ENCODE measurements around the gene PCGF1. TPM values are rescaled to one million over a fixed set of nuclear protein-coding genes. Genes with fewer than 3 reads are reported as not detected.

The PCGF1 gene
- total and polyA plus RNA-seq, 9 of the 15 experiments (the other 6 are each of a cell fraction or from before 2014, with no cell fraction given), result 20.3 to 45.7 (median 29.3) TPM

GRCh38 chr2:74530239-74531187 lies 23.0 kb upstream of the PCGF1 start (continued):
- TF ChIP-seq SMAD3 (CRISPR knock-in tag; conservative IDR thresholded peaks at IDR 0.05) (no peak), PBX2 (CRISPR knock-in tag; IDR thresholded peaks at IDR 0.05; ENCODE audit: low read depth) (no peak), PBX2 (tag; conservative IDR thresholded peaks at IDR 0.05; ENCODE audit: low read depth) (no peak), HDAC3 (IDR thresholded peaks at IDR 0.05; ENCODE audit: borderline replicate concordance, partially characterized antibody) (peak; percentile 48), SNIP1 (IDR thresholded peaks at IDR 0.05; ENCODE audit: low read depth) (no peak), ZNF134 (CRISPR knock-in tag; conservative IDR thresholded peaks at IDR 0.05) (no peak), HCFC1 (IDR thresholded peaks at IDR 0.05; ENCODE audit: low read depth, low read length) (0 out of 2 replicates have a peak, but pooled peaks have one; percentile 1), DLX4 (CRISPR knock-in tag; IDR thresholded peaks at IDR 0.05) (no peak), TAL1 (IDR thresholded peaks at IDR 0.05) (peak; percentile 84), PHF21A (IDR thresholded peaks at IDR 0.05; ENCODE audit: borderline replicate concordance, low read depth) (no peak), ZNF583 (CRISPR knock-in tag; IDR thresholded peaks at IDR 0.05) (no peak; the same call in 1 of the 2 replicates), YBX1 (IDR thresholded peaks at IDR 0.05) (no peak), RCOR1 (IDR thresholded peaks at IDR 0.05; ENCODE audit: borderline replicate concordance in 1 of 2, low read depth in 2 of 2, low read length in 2 of 2) (peak; percentile 7 to 79; a peak in 3 of 4 replicates), EP300 (IDR thresholded peaks at IDR 0.05; ENCODE audit: low read length) (peak; percentile 71; the same call in 1 of the 2 replicates), PTTG1 (tag; IDR thresholded peaks at IDR 0.05; ENCODE audit: low read depth) (no peak), ZNF766 (CRISPR knock-in tag; conservative IDR thresholded peaks at IDR 0.05) (no peak), TOE1 (IDR thresholded peaks at IDR 0.05; ENCODE audit: borderline replicate concordance) (0 out of 2 replicates have a peak, but pooled peaks have one; percentile 29), TOE1 (CRISPR knock-in tag; IDR thresholded peaks at IDR 0.05; ENCODE audit: borderline replicate concordance, low read depth) (no peak), ETV5 (CRISPR knock-in tag; IDR thresholded peaks at IDR 0.05; ENCODE audit: low read depth) (no peak; the same call in 1 of the 2 replicates), RBBP5 (IDR thresholded peaks at IDR 0.05; ENCODE audit: borderline replicate concordance, insufficient read depth, low read length, poor library complexity, severe bottlenecking) (no peak), FOSL1 (tag; conservative IDR thresholded peaks at IDR 0.05) (peak; percentile 15; the same call in 1 of the 2 replicates), FOXP4 (CRISPR knock-in tag; IDR thresholded peaks at IDR 0.05; ENCODE audit: borderline replicate concordance) (no peak), BCL6 (CRISPR knock-in tag; IDR thresholded peaks at IDR 0.05) (no peak)

Measured in K562 (cell line).